Measurements from ENCODE around the gene LRRC37A3. TPM values are rescaled to one million over a fixed set of nuclear protein-coding genes. Genes with fewer than 3 reads are reported as not detected.

Gene LRRC37A3
- total and polyA plus RNA-seq, 2 of the 13 experiments (the other 11 are each of a cell fraction or from before 2014, with no cell fraction given), result 0.62 to 1.1 TPM

- TF ChIP-seq KLF13 (CRISPR knock-in tag; IDR thresholded peaks at IDR 0.05) (no peak), TRAFD1 (CRISPR knock-in tag; IDR thresholded peaks at IDR 0.05; ENCODE audit: borderline replicate concordance) (0 out of 2 replicates have a peak, but pooled peaks have one; percentile 58), ZNF331 (CRISPR knock-in tag; IDR thresholded peaks at IDR 0.05) (peak; percentile 51; the same call in 1 of the 2 replicates), ZNF574 (CRISPR knock-in tag; IDR thresholded peaks at IDR 0.05) (peak; percentile 44; the same call in 1 of the 2 replicates), HNF4G (IDR thresholded peaks at IDR 0.05; ENCODE audit: borderline replicate concordance, low read depth, low read length) (no peak), HNF4G (CRISPR knock-in tag; IDR thresholded peaks at IDR 0.05; ENCODE audit: borderline replicate concordance, low read depth) (0 out of 2 replicates have a peak, but pooled peaks have one; percentile 27), SRSF9 (IDR thresholded peaks at IDR 0.05; ENCODE audit: borderline replicate concordance, insufficient read depth, low read depth, low read length, poor library complexity, severe bottlenecking) (no peak), CBFB (CRISPR knock-in tag; IDR thresholded peaks at IDR 0.05) (0 out of 2 replicates have a peak, but pooled peaks have one; percentile 24), ISX (CRISPR knock-in tag; conservative IDR thresholded peaks at IDR 0.05) (no peak), ARID4A (CRISPR knock-in tag; IDR thresholded peaks at IDR 0.05; ENCODE audit: borderline replicate concordance) (peak; percentile 15; the same call in 1 of the 2 replicates), ZHX1 (CRISPR knock-in tag; IDR thresholded peaks at IDR 0.05; ENCODE audit: low read depth) (0 out of 2 replicates have a peak, but pooled peaks have one; percentile 10), RFX3 (CRISPR knock-in tag; IDR thresholded peaks at IDR 0.05) (no peak), ZNF770 (CRISPR knock-in tag; IDR thresholded peaks at IDR 0.05) (no peak), ZNF761 (CRISPR knock-in tag; conservative IDR thresholded peaks at IDR 0.05) (0 out of 2 replicates have a peak, but pooled peaks have one; percentile 41)
These were observed 19.7 kb upstream of the LRRC37A3 start (continued) for GRCh38 chr17:64938925-64939474.

All from HepG2 (cell line).